Urothelium cell line (cell line): Measurements from ENCODE around the gene PRR22.
A peak's percentile ranks its signal among the peaks of the same experiment; 100 is the strongest.

ENCODE experiments used
- DNase-seq: peaks from one replicate; pipeline ENCODE4 v3.0.0; 2011; ENCODE audit warnings: low spot score, mixed read lengths
- FAIRE-seq: peaks from 2 replicates; lab custom pipeline; 2011; peaks lifted over from hg19 to GRCh38; lab: Jason Lieb, UNC

The PRR22 gene

DNA sequence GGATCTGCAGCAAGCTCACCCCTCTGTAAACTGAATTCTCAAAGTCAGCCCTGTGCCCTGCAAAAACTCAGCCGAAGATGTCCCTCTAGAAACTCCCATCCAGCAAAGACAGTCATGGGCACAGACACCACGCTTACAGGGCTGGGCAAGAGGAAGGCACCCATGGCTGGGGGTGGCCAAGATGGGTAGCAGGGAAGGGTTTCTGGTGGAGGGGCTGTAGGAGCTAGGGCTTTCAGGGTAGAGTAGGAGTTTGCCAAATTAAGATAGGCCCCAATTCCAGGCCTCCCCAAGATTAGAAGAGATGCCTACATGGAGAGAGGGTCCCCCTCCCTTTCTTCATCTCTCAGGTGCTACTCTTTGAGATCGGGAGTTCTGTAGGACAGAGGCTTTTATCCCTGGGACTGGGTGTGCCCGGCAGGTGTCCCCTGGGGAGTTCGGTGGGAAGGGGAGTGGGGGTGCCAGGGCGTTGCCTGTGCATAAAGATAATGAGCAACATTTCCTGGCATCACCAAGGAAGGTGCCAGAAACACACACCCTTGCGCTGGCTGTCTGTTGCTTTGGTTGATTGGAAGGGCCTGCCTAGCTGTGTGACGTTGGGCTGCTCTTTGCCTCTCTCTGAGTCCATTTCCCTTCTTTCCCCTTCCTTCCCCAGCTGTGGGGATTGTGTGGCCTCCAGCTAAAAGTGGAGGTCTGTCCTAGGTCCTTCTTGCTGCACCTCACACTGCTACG is 29.7 kb upstream of the PRR22 start:
- FAIRE-seq, result no peak
- DNase-seq, result no peak

DNA sequence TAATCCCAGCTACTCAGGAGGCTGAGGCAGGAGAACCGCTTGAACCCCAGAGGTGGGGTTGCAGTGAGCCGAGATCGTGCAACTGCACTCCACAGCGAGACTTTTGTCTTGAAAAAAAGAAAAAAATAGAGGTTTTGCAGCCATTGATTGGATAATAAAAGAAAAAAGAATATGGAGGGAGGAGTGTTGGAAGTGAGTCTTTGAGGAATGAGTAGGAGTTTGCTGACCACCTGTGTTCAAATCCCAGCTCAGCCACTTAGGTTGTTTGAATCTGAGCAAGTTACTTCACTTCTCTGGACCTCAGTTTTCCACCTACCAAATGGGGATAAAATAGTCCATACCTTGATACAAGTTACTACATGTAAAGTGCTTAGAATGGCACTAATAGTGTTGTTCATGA is 26.6 kb upstream of the PRR22 start:
- DNase-seq, result no peak
- no peak for FAIRE-seq

DNA sequence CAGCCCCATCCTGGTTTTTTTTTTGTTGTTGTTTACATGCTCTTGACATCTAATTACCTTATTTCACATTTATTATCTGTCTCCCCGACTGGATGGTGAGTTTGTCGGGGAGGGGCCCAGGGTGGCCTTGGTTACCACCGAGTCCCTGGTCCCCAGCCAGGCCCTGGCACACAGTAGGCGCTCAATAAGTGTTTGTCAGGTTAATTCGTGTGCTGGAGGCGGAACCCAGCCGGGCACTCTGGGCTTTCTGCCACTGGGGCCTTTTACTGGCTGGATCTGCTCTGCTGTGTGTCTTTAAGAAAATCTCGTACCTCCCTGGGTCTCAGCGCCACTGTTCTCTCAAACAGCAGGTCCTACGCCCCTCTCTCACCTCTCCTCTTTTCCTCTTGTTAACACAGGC is 24.9 kb upstream of the PRR22 start:
- no peak for DNase-seq
- FAIRE-seq, result no peak

DNA sequence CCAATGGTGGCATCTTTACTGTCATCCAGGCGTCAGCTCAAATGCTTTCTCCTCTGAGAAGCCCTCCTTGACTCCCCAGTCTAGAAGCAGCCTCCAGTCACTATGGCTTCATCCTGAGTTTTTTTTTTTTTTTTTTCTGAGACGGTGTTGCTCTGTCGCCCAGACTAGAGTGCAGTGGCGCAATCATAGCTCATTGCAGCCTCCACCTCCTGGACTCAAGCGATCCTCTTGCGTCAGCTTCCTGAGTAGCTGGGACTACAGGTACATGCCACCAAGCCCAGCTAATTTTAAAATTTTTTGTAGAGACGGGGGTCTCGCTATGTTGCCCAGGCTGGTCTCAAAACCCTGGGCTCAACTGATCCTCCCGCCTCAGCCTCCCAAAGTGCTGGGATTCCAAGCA is 24.5 kb upstream of the PRR22 start:
- FAIRE-seq (no peak), DNase-seq (no peak)

DNA sequence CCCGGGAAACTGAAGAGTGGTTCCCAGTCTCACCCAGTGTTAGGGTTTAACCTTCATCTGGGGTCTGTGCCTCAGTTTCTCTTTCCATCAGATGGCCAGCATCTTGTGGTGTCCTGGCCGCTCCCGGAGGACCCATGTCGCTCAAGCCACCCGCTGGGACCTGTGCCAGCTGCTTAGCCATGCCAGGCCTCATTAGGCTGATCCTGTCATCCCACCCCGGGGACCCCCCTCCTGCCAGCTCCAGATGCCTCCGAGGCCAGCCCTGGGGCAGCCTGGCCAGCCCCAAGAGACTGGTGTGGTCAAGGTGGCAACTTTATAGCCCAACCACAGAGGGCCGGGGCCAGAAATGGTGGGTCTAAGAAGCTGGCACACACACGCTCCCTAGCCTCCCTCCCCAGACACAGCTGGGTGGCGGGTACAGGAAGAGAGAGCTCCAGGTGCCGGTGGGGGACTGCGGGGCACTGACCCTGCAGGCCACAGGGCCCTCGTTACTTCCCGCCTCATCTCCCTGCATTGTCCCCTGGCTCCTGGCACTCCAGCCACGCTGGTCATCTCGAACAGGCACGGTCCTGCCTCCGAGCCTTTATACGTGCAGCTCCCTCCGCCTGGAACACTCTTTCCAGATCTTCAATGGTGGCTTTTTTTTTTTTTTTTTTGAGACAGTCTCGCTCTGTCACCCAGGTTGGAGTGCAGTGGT is 23.7 kb upstream of the PRR22 start:
- DNase-seq (no peak), FAIRE-seq (no peak)

DNA sequence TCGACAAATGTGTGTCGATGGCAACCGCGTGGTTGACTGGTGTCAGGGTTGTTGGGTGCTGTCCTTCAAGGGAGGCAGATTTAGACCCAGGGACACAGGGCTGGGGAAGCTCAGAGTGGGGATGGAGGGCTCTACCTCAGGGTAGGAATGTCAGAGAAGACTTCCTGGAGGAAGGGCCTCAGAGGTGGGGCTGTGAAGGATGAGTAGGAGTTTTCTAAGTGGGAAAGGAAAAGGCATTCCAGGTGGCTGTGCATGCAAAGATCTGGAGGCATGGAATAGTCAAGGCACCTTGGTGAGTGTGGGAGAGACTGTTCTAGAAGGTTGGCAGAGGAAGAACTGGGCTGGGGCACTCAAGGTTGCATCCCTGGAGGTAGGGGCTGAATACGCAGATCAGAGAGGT is 22.4 kb upstream of the PRR22 start:
- DNase-seq, result no peak
- FAIRE-seq, result no peak

DNA sequence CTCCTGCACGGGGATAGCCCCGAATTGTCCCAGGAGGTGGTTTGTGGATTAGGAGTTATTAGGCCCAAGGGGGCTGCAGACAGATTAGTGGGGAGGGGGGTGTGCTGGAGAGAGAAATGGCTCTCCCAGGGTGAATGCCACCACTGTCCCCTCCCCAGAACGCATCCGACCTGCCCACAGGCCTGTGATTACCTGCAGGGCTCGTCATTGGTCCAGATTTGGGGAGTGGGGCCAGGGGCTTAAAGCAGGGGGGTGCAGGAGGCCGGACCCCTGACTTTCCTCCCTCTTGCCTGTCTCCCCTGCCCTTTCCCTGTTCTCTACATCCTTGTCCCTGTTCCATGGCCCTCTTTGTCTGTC is 21.6 kb upstream of the PRR22 start:
- DNase-seq (no peak), FAIRE-seq (no peak)

DNA sequence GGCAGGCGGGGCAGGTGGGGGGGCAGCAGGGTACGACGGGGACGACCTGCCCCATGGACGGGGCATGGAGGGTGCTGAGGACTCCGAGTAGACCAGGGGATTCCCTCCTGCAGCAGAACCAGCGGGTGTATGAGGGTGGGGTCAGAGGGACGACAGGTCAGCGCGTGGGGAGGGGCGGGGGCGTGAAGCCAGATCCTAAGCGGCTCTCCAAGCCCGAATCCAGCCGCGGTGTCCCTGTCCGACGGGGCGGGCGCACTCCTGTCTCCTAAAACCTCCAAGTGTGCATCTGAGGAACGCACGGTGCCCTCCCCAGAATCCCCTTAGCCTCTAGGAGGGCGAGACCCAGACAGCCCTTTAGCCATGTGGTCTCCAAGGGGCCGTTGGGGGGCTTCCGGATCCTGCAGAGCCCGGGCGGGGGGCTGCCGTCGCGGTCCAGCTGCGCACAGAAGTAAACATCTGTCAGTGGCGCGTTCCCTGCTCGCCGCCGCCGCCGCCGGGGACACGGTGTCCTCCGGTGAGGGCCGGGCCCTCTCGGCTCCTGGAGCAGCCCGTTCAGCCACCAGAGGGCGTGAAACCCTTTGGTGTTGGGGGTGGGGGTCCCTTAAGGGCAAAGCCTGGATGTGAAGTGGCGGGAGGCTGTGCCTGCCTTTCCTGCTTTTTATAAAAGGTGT is 21.1 kb upstream of the PRR22 start:
- DNase-seq (peak; percentile 76), FAIRE-seq (no peak)

DNA sequence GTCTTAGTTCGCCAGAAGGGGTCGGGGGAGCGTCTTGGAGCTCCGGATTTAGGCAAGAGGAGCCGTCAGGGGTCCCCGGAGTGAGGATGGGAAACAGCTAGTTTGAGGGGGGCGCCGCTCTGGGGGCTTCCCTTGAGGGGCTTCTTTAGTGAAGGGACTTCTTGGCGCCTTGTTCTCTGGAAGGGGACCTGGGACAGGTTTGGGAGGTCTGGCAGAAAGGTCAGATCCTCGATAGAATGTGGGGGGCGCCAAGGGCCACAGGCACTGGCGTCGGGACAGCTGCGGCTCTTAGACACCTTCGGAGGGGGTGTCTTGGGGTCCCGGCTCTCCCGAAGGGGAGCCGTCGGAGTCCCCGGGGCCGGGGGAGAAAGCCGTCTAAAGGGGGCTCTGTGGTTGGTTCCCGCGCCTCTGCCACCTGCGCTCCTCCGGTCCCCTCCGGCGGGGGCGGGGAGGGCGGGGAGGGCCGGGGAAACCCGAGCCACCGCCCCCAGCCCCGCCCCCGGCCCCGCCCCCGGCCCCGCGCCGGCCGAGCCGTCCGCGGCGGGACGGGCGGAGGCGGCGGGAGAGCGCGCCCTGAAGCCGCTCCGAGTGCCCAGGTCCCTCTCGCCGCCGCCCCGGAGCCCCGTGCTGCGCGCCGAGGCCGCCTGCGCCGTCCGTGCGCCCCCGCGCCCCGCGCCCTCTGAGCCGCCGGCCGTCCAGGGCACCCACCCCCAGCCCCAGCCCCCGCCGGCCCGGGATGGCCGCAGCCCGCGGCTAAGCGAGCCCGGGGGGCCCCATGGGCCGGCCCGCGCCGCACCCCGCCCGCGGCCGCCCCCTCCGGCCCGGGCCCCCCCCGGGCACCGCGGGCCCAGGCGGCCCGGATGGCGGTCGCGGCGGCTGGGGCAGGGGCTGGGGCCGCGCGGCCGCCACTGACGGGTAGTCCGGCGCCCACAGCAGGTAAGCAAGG is 20.2 kb upstream of the PRR22 start, which contains the start of gene NRTN:
NRTN (plus strand) TSS at position 552 of the 946 bp plus-strand sequence. CDS start 19,099 bp downstream, outside the sequence.
- DNase-seq (peak; percentile 80), FAIRE-seq (no peak)

DNA sequence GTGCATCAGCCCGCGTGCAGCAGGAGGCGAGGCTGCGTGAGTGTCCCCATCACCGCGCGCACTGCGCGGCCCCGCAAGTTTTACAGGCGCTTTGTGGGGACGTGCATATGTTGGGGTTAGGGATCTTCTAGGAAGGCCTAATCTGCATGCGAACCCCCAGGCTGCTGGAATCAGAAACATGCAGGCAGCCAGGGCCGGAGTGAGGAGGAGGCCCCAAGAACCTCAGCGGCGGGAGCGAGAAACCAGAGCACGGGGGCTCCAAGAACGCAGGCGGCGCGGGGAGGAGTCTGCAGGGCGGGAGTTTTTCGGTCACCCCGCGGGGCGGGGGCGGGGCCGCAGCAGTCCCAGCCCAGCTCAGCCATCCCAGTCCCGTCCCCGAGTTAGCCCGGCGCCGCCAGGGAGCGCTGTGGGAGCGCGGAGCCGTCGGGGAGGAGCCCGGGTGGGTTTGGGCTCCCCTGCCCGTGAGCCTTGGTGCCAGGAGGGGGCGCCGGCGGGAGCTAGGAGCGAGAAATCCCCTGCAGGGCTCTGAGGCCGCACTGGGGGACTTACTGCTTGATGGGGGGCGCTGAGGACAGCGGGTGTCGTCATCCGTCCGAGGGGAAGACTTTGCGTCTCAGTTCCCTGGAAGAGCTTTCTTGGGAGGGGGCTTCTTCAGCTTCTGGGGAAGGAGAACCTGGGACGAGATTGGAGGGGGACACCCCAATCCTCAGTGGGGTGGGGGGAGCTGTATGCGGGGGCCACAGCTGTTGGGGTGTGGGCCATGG is 19.4 kb upstream of the PRR22 start:
- FAIRE-seq (no peak), DNase-seq (peak; percentile 93)

DNA sequence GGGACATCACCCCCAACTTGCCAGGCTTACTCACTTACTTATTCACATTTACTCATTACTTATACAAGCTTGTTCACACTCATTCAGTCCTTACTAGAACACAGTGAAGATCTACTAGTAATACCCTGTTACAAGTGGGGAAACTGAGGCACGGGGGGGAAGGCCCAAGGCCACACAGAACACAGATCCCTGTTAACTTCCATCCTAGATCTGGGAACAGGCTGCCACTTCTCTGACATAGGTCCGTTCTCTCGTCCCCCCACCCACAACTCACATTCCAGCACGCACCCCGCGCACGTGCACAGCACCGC is 18.9 kb upstream of the PRR22 start:
- DNase-seq (no peak), FAIRE-seq (no peak)

DNA sequence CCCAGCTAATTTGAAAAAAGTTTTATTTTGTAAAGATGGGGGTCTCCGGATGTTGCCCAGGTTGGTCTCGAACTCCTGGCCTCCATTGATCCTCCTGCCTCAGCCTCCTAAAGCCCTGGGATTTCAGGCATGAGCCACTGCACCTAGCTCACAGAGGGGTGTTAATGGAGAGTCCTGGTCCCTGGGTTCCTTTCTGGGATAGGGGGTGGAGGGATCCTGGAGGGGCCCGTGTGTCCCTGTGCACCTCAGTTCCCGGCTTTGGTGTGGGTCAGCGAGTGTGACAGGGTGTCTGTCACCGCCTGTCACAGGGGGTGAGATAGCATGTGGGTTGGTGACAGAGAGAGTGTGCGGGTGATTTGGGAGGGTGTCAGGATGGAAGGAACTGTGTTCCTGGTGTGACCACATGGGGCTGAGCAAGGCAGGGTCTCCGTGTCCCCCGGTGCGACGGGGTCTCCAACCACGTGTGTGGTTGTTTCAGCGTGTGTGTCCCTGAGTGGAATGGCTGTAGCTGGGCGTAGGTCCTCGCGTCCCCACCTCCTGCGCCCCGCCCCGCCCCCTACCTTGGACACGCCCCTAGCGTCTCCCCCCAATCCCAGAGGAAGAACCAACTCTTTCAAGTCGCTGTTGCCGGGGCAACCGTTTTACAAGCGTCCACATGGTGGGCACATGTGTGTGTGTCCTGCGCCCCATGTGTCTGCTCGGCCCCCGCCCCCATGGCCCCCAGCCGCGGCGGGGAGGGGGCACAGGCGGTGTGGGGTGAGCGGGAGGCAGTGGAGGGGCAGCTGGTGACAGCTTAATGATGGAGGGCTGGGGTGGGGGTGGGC is 17.5 kb upstream of the PRR22 start:
- DNase-seq (no peak), FAIRE-seq (no peak)

DNA sequence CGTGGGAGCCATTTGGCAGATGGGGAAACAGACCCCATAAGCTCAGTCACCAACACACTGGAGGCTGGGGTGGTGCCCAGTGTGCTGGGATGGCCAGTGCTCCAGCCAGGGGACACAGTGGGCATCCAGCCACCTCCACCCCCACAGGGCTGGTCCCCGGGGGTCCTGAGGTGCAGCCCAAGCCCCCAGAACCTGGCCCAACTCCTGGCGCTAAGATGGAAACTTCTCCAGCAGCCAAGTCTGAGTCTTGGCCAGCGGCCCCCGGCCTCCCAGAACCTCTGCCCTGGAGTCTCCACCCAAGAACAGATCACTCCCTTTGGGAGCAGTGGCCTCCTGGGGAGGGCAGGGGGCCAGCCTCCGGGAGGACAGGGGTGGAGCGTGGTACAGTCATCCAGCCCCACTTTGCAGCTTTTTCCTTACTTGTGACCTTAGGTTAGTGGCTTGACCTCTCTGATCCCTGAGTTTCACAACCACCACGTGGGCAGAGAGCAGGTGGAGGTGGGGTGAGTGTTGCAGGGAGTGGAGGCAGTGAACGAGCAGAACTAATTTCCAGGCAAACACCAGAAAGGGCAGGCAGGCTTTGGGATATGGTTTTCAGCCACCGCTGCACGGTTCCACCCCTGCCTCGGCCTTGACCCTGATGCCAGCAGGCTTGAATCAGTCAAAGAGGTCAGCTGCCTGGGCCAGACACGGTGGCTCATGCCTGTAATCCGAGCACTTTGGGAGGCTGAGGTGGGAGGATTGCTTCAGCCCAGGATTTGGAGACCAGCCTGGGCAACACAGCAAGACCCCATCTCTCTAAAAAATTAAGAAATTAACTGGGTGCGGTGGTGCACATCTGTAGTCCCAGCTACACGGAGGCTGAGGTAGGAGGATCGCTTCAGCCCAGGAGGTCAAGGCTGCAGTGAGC is 16.1 kb upstream of the PRR22 start:
- FAIRE-seq, result no peak
- no peak for DNase-seq

DNA sequence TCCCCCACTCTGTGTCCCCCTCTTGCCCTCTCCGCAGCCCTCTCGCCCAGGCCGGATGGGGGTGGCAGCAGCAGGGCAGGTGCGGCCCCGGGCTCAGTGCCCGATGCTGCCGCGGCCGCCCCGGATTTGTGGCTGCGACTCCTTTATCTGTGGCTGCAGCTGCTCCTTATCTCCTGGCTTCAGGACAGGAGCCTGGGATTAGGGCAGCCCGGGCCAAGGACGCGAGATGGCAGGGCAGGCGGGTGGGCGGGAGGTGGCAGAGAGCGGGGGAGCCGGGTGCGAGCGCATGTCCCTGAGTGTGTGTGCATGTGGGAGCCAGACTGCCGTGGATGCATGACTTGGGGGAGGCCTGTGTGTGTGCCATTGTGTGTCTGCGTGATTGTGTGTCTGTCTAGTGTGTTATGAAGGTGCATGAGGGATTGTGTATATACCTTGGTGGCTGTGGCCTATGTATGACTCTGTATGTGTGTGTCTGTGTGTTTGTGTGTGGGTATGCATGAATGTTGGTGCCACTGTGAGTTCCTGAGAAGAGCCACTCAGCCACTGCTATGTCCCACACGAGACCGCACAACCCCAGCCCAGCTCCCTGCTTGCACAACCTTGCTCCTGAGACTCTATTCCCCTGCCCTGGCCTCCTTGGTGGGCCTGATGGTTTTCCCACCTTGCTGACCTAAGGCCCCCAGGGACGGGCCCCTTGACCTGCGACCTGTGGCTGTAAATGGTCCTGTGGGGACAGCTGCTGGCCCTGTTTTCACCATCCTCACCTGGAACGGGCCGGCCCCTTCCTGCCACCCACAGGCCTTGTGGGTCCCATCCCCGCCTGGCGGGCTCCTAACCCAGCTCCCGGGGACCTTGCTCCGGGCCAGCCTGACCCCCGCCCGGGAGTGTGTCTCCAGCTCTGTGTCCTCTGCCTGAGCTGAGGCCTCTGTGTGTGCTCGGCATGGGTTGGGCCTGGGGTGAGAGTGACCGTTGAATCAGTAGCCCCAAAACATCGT is 15.0 kb upstream of the PRR22 start:
- FAIRE-seq (no peak), DNase-seq (no peak)

DNA sequence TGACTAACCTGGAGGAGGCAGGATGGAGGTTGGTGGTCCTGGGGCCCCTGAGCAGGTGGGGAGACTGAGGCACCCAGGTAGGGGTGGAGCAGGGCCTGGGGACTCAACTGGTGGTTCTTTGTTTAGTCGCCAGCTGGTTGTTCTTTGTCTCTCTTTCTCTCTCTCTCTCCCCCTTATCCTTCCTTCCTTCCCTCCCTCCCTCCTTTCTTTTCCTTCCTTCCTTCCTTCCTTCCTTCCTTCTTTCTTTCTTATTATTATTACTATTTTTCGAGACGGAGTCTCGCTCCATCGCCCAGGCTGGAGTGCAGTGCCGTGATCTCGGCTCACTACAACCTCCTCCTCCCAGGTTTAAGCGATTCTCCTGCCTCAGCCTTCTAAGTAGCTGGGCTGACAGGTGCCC is 13.7 kb upstream of the PRR22 start:
- DNase-seq (no peak), FAIRE-seq (no peak)

DNA sequence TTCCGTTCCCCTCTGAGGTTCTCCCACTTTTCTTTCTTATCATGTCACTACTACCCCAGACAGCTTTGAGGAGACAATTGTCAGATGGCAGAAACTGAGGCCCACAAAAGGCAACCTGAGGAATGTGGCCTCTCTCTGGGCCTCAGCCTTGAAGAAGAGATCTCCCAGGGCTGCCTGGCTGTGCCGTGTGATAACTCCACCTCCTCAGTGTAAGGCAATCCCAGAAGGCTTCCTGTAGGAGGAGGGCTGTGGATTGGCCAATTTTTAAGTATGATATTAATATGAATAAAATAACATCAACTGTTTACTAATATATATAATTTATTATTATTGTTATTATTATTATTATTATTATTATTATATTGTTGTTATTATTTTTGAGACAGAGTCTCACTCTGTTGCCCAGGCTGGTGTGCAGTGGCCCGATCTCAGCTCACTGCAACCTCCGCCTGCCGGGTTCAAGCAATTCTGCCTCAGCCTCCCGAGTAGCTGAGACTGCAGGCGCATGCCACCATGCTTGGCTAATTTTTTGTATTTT is 10.9 kb upstream of the PRR22 start:
- no peak for DNase-seq
- FAIRE-seq, result no peak

DNA sequence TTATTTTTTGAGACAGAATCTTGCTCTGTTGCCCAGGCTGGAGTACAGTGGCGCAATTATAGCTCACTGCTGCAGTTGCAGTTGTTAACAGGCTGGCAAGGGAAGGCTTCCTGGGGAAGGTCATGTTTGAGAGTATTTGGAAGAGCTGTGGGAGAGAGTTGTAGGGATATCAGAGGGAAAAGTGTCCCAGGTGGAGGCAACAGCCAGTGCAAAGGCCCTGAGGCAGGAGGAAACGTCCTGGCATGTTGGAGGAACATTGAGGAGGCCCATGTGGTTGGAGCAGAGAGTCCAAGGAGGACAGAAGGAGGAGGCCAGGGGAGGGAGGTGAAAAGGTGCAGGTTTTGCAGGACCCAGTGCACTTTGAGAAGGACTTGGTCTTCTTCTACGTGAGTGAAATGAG is 8.6 kb upstream of the PRR22 start:
- DNase-seq (no peak), FAIRE-seq (no peak)
